Ascending aorta (tissue), 2 donors: ENCODE data around the gene C7. TPM values are rescaled to one million over a fixed set of nuclear protein-coding genes. Genes with fewer than 3 reads are reported as not detected.

Source experiments
- DNase-seq, 2 donors: peaks; one replicate each; pipeline ENCODE4 v3.0.0-alpha.2; 2019; ENCODE audit warnings: low spot score in 2 of 2
- H3K27ac ChIP-seq, 2 donors: fragments of 200-600 bp; sonication (generic); one replicate each; pipeline ENCODE4 v1.5.1; 2016 to 2017; ENCODE audit warnings: mild to moderate bottlenecking in 1 of 2
- H3K27me3 ChIP-seq: fragments of 200-600 bp; sonication (generic); one replicate; pipeline ENCODE4 v1.5.1; 2017
- H3K36me3 ChIP-seq, 2 donors: fragments of 200-600 bp; sonication (generic); one replicate each; pipeline ENCODE4 v1.5.1; 2016
- H3K4me1 ChIP-seq, 2 donors: fragments of 200-600 bp; sonication (generic); one replicate each; pipeline ENCODE4 v1.5.1; 2016 to 2017; ENCODE audit warnings: mild to moderate bottlenecking in 1 of 2
- H3K4me3 ChIP-seq, 2 donors: fragments of 200-600 bp; sonication (generic); one replicate each; pipeline ENCODE4 v1.5.1; 2016 to 2017; ENCODE audit warnings: mild to moderate bottlenecking in 1 of 2
- H3K9me3 ChIP-seq, 2 donors: fragments of 200-600 bp; sonication (generic); one replicate each; pipeline ENCODE4 v1.5.1; 2016
- intact Hi-C: fragments of 100-400 bp; cut with DNase I; formaldehyde crosslinking; loops from one replicate; pipeline ENCODE4 v1.15.1; 2023
- total RNA-seq: library from RNA; depleted of rRNA; stranded (reverse); fragments of >200 nt; gene quantifications from one replicate; pipeline ENCODE4 v1.1.0, GENCODE V29; 2016
- TF ChIP-seq, protein P1 (sequence below), 3 experiments: fragments of 200-600 bp in 2 of 3; fragments of 450-650 bp in 1 of 3; sonication (generic) in 2 of 3; IDR thresholded peaks; one replicate each; pipeline ENCODE4 v1.5.1; 2016 to 2019; ENCODE audit warnings: antibody characterized with exemption in 3 of 3, mild to moderate bottlenecking in 1 of 3, moderate library complexity in 1 of 3

Gene C7
- total RNA-seq, 1 donor from 2014 or later = 179 TPM

DNA sequence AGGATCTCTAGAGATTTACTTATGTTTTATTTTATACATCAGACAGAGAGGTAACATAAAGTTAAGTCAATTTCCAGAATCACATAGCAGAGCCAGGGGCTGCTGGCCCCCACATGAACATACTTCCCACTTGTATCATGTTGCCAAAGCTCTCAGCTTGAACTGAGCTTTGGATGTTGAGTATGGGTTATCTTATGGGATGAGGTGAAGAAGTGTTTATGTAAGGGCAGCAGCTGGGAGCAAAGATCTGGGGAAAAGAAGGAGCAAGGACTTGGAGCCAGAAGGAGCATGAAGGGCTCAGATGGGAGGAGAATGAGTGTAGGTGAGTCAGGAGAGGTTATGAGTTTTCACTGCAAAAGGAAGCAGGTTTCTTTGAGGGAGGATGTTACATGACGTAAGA is 89.8 kb downstream of the C7 start:
- intact Hi-C loops = no loop called here
- H3K9me3 ChIP-seq = no peaks in the 10 kb centered on the region
- H3K4me1 ChIP-seq = no peaks in the 10 kb centered on the region
- TF ChIP-seq, protein P1, sequence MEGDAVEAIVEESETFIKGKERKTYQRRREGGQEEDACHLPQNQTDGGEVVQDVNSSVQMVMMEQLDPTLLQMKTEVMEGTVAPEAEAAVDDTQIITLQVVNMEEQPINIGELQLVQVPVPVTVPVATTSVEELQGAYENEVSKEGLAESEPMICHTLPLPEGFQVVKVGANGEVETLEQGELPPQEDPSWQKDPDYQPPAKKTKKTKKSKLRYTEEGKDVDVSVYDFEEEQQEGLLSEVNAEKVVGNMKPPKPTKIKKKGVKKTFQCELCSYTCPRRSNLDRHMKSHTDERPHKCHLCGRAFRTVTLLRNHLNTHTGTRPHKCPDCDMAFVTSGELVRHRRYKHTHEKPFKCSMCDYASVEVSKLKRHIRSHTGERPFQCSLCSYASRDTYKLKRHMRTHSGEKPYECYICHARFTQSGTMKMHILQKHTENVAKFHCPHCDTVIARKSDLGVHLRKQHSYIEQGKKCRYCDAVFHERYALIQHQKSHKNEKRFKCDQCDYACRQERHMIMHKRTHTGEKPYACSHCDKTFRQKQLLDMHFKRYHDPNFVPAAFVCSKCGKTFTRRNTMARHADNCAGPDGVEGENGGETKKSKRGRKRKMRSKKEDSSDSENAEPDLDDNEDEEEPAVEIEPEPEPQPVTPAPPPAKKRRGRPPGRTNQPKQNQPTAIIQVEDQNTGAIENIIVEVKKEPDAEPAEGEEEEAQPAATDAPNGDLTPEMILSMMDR (IDR thresholded peaks at IDR 0.05) = no peak
- H3K27me3 ChIP-seq = no peaks in the 10 kb centered on the region
- no peaks in the 10 kb centered on the region for H3K36me3 ChIP-seq
- no peak overlapping the region for H3K27ac ChIP-seq
- no peak overlapping the region for H3K4me3 ChIP-seq
- no peak for DNase-seq

DNA sequence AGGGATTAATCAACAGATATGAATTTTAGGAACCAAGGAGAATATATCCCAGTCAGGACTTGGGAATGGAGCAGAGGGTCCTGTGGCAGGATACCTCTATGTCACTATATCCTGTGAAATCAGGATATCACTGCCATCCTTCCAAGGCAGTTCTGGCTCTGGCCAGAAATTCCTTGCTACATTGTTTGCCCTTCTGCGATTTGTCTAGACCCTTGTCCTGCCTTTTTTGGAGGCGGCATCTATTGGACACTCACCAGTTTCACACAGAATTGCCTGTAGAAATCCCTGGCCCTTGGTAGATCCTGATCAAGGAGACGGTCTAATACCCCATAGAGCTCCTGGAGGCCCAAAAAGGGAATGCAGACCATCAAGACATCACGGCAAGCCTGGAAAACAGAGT is 90.7 kb downstream of the C7 start:
- H3K4me3 ChIP-seq = no peak overlapping the region
- no peak overlapping the region for H3K27ac ChIP-seq
- H3K4me1 ChIP-seq = no peaks in the 10 kb centered on the region
- no peak for DNase-seq
- no peaks in the 10 kb centered on the region for H3K9me3 ChIP-seq
- H3K36me3 ChIP-seq = no peaks in the 10 kb centered on the region
- no peaks in the 10 kb centered on the region for H3K27me3 ChIP-seq
- TF ChIP-seq, protein P1 (IDR thresholded peaks at IDR 0.05) = no peak
- intact Hi-C loops = no loop called here

DNA sequence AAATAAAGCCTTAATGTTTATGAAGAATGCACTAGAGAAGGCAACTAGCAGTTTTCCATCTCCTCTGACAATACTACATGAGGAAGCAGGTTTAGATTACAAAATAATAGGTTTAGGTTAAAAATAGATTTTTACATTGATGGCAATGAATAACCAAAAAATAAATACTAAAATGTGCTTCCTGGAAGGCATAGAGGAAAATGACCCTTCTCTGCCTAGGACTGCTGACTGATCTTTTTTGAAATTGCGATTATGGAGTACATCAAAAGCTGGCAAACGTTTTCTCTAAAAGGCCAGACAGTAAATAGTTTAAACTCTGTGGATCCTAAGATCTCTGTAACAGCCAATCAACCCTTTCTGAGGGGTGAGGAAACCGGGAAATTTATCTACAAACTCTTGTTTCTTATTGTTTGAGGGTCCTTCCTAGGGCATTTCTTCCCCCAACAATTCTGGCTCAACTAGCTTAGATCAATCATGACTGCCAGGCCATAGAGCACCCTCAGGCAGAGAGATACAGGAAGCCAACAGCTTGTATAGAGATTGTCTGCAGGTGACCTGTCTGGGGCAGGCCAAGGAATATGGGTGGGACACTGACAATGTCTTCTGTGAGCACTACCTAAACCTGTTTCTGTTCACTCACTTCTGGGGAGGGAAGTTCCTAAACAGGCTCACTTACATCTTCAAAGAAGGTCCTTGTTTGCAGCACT is 94.5 kb downstream of the C7 start:
- no peaks in the 10 kb centered on the region for H3K9me3 ChIP-seq
- TF ChIP-seq, protein P1 (IDR thresholded peaks at IDR 0.05) = no peak
- no peaks in the 10 kb centered on the region for H3K4me1 ChIP-seq
- intact Hi-C loops = no loop called here
- no peaks in the 10 kb centered on the region for H3K36me3 ChIP-seq
- H3K4me3 ChIP-seq = no peak overlapping the region
- no peaks in the 10 kb centered on the region for H3K27me3 ChIP-seq
- no peak for DNase-seq
- no peak overlapping the region for H3K27ac ChIP-seq

DNA sequence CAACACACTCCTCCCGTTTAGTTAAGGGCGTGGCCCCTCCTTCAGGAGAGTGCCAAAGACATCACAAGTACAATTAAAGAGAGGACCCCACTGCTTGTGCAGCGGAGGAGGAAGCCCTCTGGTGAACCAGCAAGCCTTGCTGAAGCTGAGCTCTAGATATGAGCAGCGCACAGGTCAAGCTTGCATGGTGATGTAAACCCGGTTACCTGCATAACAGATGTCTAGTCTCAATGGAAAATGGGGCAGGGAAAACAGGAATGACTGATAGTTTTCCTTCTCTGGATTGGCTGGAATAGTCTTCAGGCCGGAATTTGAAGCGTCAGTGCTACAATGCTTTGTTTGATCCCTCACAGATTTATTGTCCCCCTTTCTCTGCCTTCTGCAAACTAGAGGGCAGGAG is 95.6 kb downstream of the C7 start:
- H3K9me3 ChIP-seq = no peaks in the 10 kb centered on the region
- H3K4me1 ChIP-seq = no peaks in the 10 kb centered on the region
- no peak overlapping the region for H3K27ac ChIP-seq
- DNase-seq = no peak
- intact Hi-C loops = no loop called here
- H3K4me3 ChIP-seq = no peak overlapping the region
- no peaks in the 10 kb centered on the region for H3K27me3 ChIP-seq
- no peaks in the 10 kb centered on the region for H3K36me3 ChIP-seq
- TF ChIP-seq, protein P1 (IDR thresholded peaks at IDR 0.05) = no peak

DNA sequence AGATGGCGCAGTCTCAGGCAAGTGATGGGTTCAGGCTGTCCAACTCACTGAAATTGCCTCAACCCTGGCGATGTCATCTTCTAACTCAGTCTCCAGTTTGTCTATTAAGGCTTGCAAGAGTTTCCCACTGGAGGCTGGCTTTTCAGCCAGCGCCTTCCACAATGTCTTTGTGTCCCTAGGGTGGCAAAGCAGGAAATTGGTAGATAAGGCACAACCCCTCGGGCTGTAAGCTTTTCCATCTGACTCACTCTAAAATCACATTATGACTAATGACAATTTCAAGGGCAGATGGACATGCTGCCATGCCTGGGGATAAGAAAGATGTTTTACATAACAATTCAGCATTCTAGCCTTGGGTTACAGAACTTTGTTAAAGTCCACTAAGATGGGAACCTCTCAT is 99.9 kb downstream of the C7 start:
- intact Hi-C loops = no loop called here
- DNase-seq = no peak
- H3K9me3 ChIP-seq = no peaks in the 10 kb centered on the region
- H3K4me3 ChIP-seq = no peak overlapping the region
- no peak overlapping the region for H3K27ac ChIP-seq
- TF ChIP-seq, protein P1 (IDR thresholded peaks at IDR 0.05) = no peak
- H3K4me1 ChIP-seq = no peaks in the 10 kb centered on the region
- no peaks in the 10 kb centered on the region for H3K36me3 ChIP-seq
- H3K27me3 ChIP-seq = no peaks in the 10 kb centered on the region

DNA sequence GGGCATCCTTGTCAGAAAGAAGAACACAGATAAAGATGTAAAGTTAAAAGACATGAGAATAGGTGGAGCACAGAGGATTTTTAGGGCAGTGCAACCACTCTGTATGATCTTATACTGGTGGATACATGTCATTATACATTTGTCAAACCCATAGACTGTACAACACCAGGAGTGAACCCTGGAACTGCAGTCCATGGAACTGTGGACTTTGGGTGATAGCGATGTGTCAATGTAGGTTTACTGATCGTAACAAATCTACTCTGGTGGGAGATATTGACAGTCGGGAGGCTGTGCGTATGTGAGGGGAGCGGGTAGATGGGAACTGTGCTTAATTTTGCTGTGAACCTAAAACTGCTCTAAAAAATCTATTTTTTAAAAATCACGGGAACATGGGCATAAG is 101.3 kb downstream of the C7 start:
- intact Hi-C loops = no loop called here
- Histone ChIP-seq H3K27ac (no peak overlapping the region), H3K36me3 (no peaks in the 10 kb centered on the region), H3K4me3 (no peak overlapping the region), H3K27me3 (no peaks in the 10 kb centered on the region), H3K4me1 (no peaks in the 10 kb centered on the region), H3K9me3 (no peaks in the 10 kb centered on the region)
- no peak for DNase-seq
- TF ChIP-seq, protein P1 (IDR thresholded peaks at IDR 0.05) = no peak
